ENCODE measurements around the gene FBXO22.
"Not testable (repeated sequence)": the region's sequence is repeated elsewhere in the genome, so short reads cannot be mapped to it uniquely, and the experiment has no call there.

Gene FBXO22

DNA sequence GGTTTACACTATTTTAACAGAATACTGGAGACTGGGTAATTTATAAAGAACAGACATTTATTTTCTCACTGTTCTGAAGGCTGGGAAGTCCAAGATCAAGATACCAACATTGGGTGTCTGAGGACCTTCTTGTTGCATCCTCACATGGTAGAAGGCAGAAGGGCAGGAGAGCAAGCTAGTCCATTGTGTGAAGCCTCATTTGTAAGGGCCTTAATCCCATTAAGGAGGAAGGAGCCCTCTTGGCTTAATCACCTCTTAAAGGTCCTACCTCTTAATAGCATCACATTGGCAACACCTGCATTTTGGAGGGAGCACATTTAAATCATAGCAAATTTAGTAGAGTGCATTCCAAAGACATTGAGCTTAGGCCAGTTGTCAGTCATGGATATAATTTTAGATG lies 34.2 kb upstream of the FBXO22 start:
- Histone ChIP-seq H3K4me3 (no peak overlapping the region), H3K9ac (no peak overlapping the region), H3K36me3 (peaks cover 71% of the 10 kb centered on the region), H3K4me2 (no peak overlapping the region), H3K27me3 (no peaks in the 10 kb centered on the region), H3K27ac (no peak overlapping the region), H3K9me3 (no peaks in the 10 kb centered on the region), H4K20me1 (peaks cover 43% of the 10 kb centered on the region), H3K4me1 (peaks cover 9% of the 10 kb centered on the region; the same call in 1 of the 2 replicates)
- no peak for TF ChIP-seq Cebpa-rat (IDR thresholded peaks at IDR 0.05)

DNA sequence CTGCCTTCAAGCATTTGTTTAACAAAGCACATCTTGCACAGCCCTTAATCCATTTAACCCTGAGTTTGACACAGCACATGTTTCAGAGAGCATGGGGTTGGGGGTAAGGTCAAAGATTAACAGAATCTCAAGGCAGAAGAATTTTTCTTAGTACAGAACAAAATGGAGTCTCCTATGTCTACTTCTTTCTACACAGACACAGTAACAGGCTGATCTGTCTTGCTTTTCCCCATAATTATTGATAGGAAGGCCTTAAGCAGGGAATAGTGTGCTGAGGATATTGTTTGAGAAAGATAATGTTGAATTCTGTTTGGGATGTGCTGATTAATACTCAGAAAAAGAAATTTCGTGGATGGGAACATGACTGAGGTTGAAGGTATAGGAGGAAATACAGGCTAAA lies 32.1 kb upstream of the FBXO22 start:
- not testable (repeated sequence) for H3K4me3 ChIP-seq, H3K27me3 ChIP-seq, H3K9me3 ChIP-seq, H3K9ac ChIP-seq, H3K27ac ChIP-seq, H3K4me1 ChIP-seq, H3K4me2 ChIP-seq
- Histone ChIP-seq H3K36me3 (peaks cover 73% of the 10 kb centered on the region), H4K20me1 (peaks cover 22% of the 10 kb centered on the region)

DNA sequence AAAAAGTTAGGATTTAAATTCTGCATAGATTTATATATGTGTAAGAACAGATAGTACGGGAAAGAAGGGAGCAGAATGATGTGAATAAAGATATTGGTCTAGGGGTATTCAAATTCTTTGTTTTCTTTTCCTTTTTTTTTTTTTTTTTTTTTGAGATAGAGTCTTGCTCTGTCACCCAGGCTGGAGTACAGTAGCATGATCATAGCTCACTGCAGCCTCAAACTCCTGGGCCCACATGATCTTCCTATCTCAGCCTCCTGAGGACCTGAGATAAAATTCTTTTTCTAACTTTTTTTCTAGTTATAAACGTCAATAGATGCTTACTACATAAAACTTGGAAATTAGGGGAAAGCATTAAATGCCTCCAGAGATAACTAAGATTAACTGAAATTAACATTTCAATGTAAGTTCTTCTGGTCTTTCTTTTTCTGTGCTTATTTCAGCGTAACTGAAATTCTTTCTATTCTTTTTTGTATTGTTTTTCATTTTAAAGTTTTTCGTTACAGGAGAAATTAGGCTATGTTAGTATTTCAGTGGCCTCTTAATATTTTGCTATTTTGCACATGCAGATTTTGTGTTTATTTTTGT lies 31.2 kb upstream of the FBXO22 start:
- no peak overlapping the region for H3K4me3 ChIP-seq
- H3K4me2 ChIP-seq, result no peak overlapping the region
- H3K27me3 ChIP-seq, result no peaks in the 10 kb centered on the region
- TF ChIP-seq Cebpa-rat (IDR thresholded peaks at IDR 0.05), result no peak
- H3K27ac ChIP-seq, result no peak overlapping the region
- no peaks in the 10 kb centered on the region for H3K4me1 ChIP-seq
- no peaks in the 10 kb centered on the region for H3K9me3 ChIP-seq
- no peak overlapping the region for H3K9ac ChIP-seq
- peaks cover 74% of the 10 kb centered on the region for H3K36me3 ChIP-seq
- peaks cover 13% of the 10 kb centered on the region for H4K20me1 ChIP-seq

DNA sequence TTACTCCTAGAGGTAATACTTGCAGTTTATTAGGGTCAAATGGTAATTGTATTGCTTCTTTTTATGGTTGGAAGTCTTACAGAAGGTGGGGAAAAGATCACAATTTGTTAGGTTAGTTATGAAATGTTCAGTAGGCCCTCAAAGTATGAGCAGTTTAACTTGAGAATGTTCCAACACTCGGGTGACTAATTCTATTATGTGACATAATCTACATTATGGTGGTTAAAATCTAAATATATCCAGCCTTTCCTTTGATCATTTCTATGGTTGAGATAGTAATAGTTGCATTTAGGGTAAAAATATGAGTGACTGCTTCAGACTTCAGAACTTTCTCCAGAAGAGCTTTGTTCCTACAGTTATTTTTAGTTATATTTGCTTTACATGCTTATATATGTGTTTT lies 19.6 kb upstream of the FBXO22 start:
- H3K9me3 ChIP-seq, result no peaks in the 10 kb centered on the region
- no peak overlapping the region for H3K9ac ChIP-seq
- H3K27me3 ChIP-seq, result no peaks in the 10 kb centered on the region
- H3K4me1 ChIP-seq, result peaks cover 18% of the 10 kb centered on the region
- no peak overlapping the region for H3K4me3 ChIP-seq
- TF ChIP-seq Cebpa-rat (IDR thresholded peaks at IDR 0.05), result no peak
- 0 out of 2 replicates have a peak, but pooled peaks cover 6% of the 10 kb centered on the region for H4K20me1 ChIP-seq
- peak overlapping the region; percentile 33 for H3K4me2 ChIP-seq
- no peak overlapping the region for H3K27ac ChIP-seq
- H3K36me3 ChIP-seq, result peaks cover 87% of the 10 kb centered on the region

DNA sequence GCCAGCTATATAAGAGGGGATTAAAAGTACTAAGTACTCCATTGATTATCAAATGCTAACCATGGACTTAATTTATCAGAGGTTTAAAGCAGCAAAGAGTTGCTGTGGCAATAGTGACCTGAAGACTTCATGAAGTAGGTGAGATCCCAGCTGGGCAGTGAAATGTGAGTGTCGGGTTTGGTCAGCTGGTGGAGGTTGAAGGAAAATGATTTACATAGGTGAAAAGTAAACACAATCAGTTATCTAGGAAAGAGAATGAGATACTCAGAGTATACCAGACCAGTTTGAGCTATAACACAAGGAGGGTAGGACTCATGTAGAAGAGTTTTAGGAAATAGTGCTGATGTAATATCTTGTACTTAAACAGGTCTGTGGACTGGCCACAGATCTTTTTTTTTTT lies 16.5 kb upstream of the FBXO22 start:
- Histone ChIP-seq H4K20me1 (0 out of 2 replicates have a peak, but pooled peaks cover under 1% of the 10 kb centered on the region), H3K4me2 (no peak overlapping the region), H3K36me3 (peaks cover 82% of the 10 kb centered on the region), H3K4me3 (no peak overlapping the region), H3K9ac (no peak overlapping the region), H3K4me1 (peaks cover 18% of the 10 kb centered on the region), H3K27ac (no peak overlapping the region), H3K27me3 (no peaks in the 10 kb centered on the region), H3K9me3 (no peaks in the 10 kb centered on the region)
- no peak for TF ChIP-seq Cebpa-rat (IDR thresholded peaks at IDR 0.05)

DNA sequence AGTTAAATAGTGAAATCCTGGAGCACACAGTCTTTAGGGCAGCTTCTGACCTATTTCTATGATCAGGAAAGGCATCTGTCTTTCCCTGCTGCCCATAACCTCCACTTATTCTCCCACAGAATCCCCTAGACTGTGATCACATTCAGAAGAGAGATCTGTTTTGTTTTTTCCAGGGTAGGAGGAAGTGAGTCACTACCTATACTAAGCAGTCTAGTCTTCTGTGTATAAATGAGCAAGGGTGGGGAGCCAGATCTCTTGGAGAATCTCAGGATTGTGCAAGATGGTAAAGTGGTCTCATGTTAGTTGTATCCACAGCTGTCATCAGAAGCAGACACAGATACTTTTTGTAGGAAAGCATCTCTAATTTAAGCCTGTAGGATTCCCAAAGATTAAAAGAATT lies 11.8 kb upstream of the FBXO22 start:
- H3K9me3 ChIP-seq, result no peaks in the 10 kb centered on the region
- no peak overlapping the region for H3K9ac ChIP-seq
- no peak overlapping the region for H3K4me2 ChIP-seq
- no peaks in the 10 kb centered on the region for H3K4me1 ChIP-seq
- no peak overlapping the region for H3K4me3 ChIP-seq
- 0 out of 2 replicates have a peak, but pooled peaks cover 7% of the 10 kb centered on the region for H4K20me1 ChIP-seq
- no peak for TF ChIP-seq Cebpa-rat (IDR thresholded peaks at IDR 0.05)
- H3K36me3 ChIP-seq, result peaks cover 73% of the 10 kb centered on the region
- H3K27me3 ChIP-seq, result no peaks in the 10 kb centered on the region
- H3K27ac ChIP-seq, result no peak overlapping the region

DNA sequence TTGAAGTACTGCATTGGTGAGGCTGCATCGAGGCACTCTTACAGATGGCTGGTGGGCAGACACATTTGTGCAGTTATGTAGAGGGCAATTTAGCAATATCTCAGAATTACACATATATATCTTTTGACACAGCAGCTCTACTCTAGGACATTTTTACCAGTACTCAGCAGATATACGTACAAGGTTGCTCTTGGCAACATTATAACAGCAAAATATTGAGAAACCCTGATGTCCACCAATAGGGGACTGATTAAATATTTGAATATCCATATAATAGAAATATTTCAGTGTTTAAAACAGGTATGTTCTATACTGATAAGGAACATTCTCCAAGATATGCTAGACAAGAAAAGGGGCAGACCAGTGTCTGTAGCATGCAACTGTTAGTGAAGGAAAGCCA lies 7.9 kb upstream of the FBXO22 start:
- H3K4me2 ChIP-seq, result no peak overlapping the region
- no peak for TF ChIP-seq Cebpa-rat (IDR thresholded peaks at IDR 0.05)
- H3K9me3 ChIP-seq, result no peaks in the 10 kb centered on the region
- H3K4me3 ChIP-seq, result no peak overlapping the region
- H3K4me1 ChIP-seq, result peaks cover 5% of the 10 kb centered on the region
- H4K20me1 ChIP-seq, result 0 out of 2 replicates have a peak, but pooled peaks cover 7% of the 10 kb centered on the region
- H3K9ac ChIP-seq, result no peak overlapping the region
- H3K27ac ChIP-seq, result no peak overlapping the region
- H3K36me3 ChIP-seq, result peaks cover 57% of the 10 kb centered on the region
- no peaks in the 10 kb centered on the region for H3K27me3 ChIP-seq

DNA sequence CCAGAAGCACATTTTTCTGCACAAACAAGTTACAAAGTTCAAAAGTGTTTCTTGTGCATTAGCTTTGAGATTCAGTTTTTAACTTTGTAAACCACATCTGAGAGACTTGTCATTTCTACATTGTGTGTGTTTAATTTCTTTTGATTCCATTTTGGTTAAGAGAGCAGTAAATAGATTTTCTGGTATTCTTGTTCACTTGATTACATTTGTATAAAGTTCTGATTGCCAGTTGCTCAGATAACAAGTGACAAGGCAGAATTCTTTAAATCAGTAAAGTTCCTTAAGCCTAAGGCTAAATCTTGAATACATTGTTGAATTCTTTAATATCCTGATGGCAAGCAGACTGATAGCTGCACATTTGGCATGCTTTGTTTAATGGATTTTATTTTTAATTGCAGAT lies 3.1 kb upstream of the FBXO22 start:
- Histone ChIP-seq H4K20me1 (0 out of 2 replicates have a peak, but pooled peaks cover 6% of the 10 kb centered on the region), H3K27me3 (no peaks in the 10 kb centered on the region), H3K9me3 (no peaks in the 10 kb centered on the region), H3K36me3 (peaks cover 49% of the 10 kb centered on the region), H3K4me2 (peak overlapping the region; percentile 43), H3K4me3 (no peak overlapping the region), H3K4me1 (peaks cover 45% of the 10 kb centered on the region), H3K9ac (no peak overlapping the region), H3K27ac (no peak overlapping the region)
- no peak for TF ChIP-seq Cebpa-rat (IDR thresholded peaks at IDR 0.05)

DNA sequence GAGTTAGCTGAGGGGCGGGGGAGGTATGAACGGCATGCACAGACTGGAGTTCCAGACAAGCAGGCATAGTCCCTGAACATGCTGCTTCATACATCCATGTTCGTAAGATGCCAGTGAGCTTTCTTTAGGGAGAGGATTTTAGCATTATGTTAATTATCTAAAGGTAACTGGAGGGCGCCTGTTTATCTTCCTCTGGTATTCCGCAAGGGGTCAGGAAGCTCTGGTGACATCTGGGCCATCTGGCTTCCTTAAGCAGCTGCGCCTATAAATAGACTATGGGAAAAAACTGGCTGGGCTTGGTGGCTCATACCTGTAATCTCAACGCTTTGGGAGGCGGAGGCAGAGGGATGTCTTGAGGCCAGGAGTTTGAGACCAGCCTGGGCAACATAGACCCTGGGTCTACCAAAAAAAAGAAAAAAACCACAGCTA lies 1.5 kb upstream of the FBXO22 start:
- H3K27ac ChIP-seq, result no peak overlapping the region
- H3K4me1 ChIP-seq, result peaks cover 46% of the 10 kb centered on the region
- TF ChIP-seq Cebpa-rat (IDR thresholded peaks at IDR 0.05), result no peak
- H3K9ac ChIP-seq, result no peak overlapping the region
- H4K20me1 ChIP-seq, result peaks cover 11% of the 10 kb centered on the region; the same call in 1 of the 2 replicates
- H3K27me3 ChIP-seq, result no peaks in the 10 kb centered on the region
- H3K9me3 ChIP-seq, result no peaks in the 10 kb centered on the region
- peak overlapping the region; percentile 43 for H3K4me2 ChIP-seq
- peaks cover 51% of the 10 kb centered on the region for H3K36me3 ChIP-seq
- no peak overlapping the region for H3K4me3 ChIP-seq

DNA sequence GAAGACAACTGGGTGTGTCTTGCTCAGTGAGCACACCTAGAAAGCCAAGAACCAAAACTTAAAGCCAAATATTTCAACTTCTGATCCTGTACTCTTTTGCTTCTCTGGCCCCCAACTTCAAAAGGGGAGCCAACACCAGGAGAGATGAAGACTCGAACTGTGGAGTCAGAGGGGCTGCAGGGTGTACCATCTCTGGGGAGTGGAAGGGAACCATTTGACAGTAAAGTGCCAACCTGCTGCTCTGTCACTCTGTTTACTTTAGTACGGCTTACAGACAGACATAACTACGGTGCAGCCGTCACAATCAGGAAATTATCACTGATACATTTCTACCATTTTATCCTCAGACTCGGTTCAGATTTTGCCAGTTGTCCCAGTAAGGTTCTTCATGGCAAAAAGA lies 1.6 kb downstream of the FBXO22 start:
- H3K27me3 ChIP-seq, result no peaks in the 10 kb centered on the region
- H3K4me3 ChIP-seq, result no peak overlapping the region
- H3K9ac ChIP-seq, result no peak overlapping the region; the same call in 1 of the 2 replicates
- H3K27ac ChIP-seq, result no peak overlapping the region
- H3K9me3 ChIP-seq, result peaks cover 7% of the 10 kb centered on the region; the same call in 1 of the 2 replicates
- peaks cover 28% of the 10 kb centered on the region; the same call in 1 of the 2 replicates for H4K20me1 ChIP-seq
- peaks cover 61% of the 10 kb centered on the region for H3K36me3 ChIP-seq
- H3K4me2 ChIP-seq, result peak overlapping the region; percentile 88
- H3K4me1 ChIP-seq, result peaks cover 46% of the 10 kb centered on the region
- no peak for TF ChIP-seq Cebpa-rat (IDR thresholded peaks at IDR 0.05)

DNA sequence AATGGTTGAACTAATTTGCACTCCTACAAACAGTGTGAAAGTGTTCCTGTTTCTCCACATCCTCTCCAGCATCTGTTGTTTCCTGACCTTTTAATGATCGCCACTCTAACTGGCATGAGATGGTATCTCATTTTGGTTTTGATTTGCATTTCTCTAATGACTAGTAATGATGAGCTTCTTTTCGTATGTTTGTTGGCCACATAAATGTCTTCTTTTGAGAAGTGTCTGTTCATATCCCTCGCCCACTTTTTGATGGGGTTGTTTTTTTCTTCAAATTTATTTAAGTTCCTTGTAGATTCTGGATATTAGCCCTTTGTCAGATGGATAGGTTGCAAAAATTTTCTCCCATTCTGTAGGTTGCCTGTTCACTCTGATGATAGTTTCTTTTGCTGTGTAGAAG lies 6.7 kb downstream of the FBXO22 start:
- peaks cover 89% of the 10 kb centered on the region for H3K36me3 ChIP-seq
- not testable (repeated sequence) for H3K27ac ChIP-seq, H3K4me2 ChIP-seq, H3K4me1 ChIP-seq, H3K4me3 ChIP-seq, H3K9ac ChIP-seq, H3K27me3 ChIP-seq
- H3K9me3 ChIP-seq, result peaks cover 31% of the 10 kb centered on the region
- H4K20me1 ChIP-seq, result peaks cover 28% of the 10 kb centered on the region; the same call in 1 of the 2 replicates
